Neural progenitor cell (in vitro differentiated cells): ENCODE results near the gene OSTN. TPM values are rescaled to one million over a fixed set of nuclear protein-coding genes. Genes with fewer than 3 reads are reported as not detected.

Experiments used
- DNase-seq: peaks from one replicate; pipeline ENCODE4 v3.0.0-alpha.2; 2016; ENCODE audit warnings: low spot score
- H2AFZ ChIP-seq: fragments of 200-600 bp; sonication (generic); replicated peaks from 2 replicates; pipeline ENCODE4 v1.6.1; 2016; ENCODE audit warnings: antibody characterized with exemption
- H3F3A ChIP-seq: fragments of 200-600 bp; sonication (generic); 2 replicates; pipeline ENCODE4 v1.6.1; 2016; ENCODE audit warnings: antibody characterized with exemption, low read depth
- H3K27ac ChIP-seq: fragments of 200-600 bp; sonication (generic); 2 replicates; pipeline ENCODE4 v1.5.1; 2016; ENCODE audit warnings: mild to moderate bottlenecking
- H3K27me3 ChIP-seq: fragments of 200-600 bp; sonication (generic); 2 replicates; pipeline ENCODE4 v1.6.1; 2016; ENCODE audit warnings: mild to moderate bottlenecking, moderate library complexity
- H3K36me3 ChIP-seq: fragments of 200-600 bp; sonication (generic); 2 replicates; pipeline ENCODE4 v1.5.1; 2016
- H3K4me1 ChIP-seq: fragments of 200-600 bp; sonication (generic); 2 replicates; pipeline ENCODE4 v1.6.1; 2016; ENCODE audit warnings: mixed run types
- H3K4me2 ChIP-seq: fragments of 200-600 bp; sonication (generic); 2 replicates; pipeline ENCODE4 v1.6.1; 2016
- H3K4me3 ChIP-seq: fragments of 200-600 bp; sonication (generic); 2 replicates; pipeline ENCODE4 v1.5.1; 2016
- H3K79me2 ChIP-seq: fragments of 200-600 bp; sonication (generic); 2 replicates; pipeline ENCODE4 v1.6.1; 2016; ENCODE audit warnings: low read depth
- H3K9ac ChIP-seq: fragments of 200-600 bp; sonication (generic); 2 replicates; pipeline ENCODE4 v1.6.1; 2016
- H3K9me3 ChIP-seq: fragments of 200-600 bp; sonication (generic); 2 replicates; pipeline ENCODE4 v1.5.1; 2016; ENCODE audit warnings: low read depth
- H4K20me1 ChIP-seq: fragments of 200-600 bp; sonication (generic); 2 replicates; pipeline ENCODE4 v1.6.1; 2016; ENCODE audit warnings: low read depth
- H3K27ac Mint-ChIP-seq: 3 replicates; pipeline ENCODE4 v1.8.0; 2021; ENCODE audit warnings: mixed read lengths
- H3K27me3 Mint-ChIP-seq: 2 replicates; pipeline ENCODE4 v1.8.0; 2022; ENCODE audit warnings: low read depth, mild to moderate bottlenecking, inconsistent platforms, moderate library complexity, mixed read lengths; ENCODE audit not compliant: insufficient read depth
- H3K36me3 Mint-ChIP-seq: 3 replicates; pipeline ENCODE4 v1.8.0; 2021; ENCODE audit warnings: mixed read lengths
- H3K4me1 Mint-ChIP-seq: 3 replicates; pipeline ENCODE4 v1.8.0; 2021; ENCODE audit warnings: mixed read lengths
- H3K4me3 Mint-ChIP-seq: 3 replicates; pipeline ENCODE4 v1.8.0; 2021; ENCODE audit warnings: mild to moderate bottlenecking, moderate library complexity, mixed read lengths
- H3K9me3 Mint-ChIP-seq: 3 replicates; pipeline ENCODE4 v1.8.0; 2020; ENCODE audit warnings: mixed read lengths
- EZH2 ChIP-seq: fragments of 200-600 bp; sonication (generic); IDR thresholded peaks from 2 replicates; pipeline ENCODE4 v1.6.1; 2017; ENCODE audit warnings: antibody characterized with exemption, mild to moderate bottlenecking, moderate library complexity
- EZH2phosphoT487 ChIP-seq: fragments of 200-600 bp; sonication (generic); IDR thresholded peaks from 2 replicates; pipeline ENCODE4 v1.6.1; 2017; ENCODE audit warnings: antibody characterized with exemption
- total RNA-seq: library from RNA; depleted of rRNA; stranded (reverse); fragments of >200 nt; gene quantifications from 2 replicates; pipeline ENCODE4 v1.2.3, GENCODE V29; 2015; ENCODE audit warnings: low replicate concordance
- TF ChIP-seq, protein P1 (sequence below): fragments of 200-600 bp; sonication (generic); IDR thresholded peaks from 2 replicates; pipeline ENCODE4 v1.5.1; 2017; ENCODE audit warnings: antibody characterized with exemption, mild to moderate bottlenecking

OSTN gene, protein sequence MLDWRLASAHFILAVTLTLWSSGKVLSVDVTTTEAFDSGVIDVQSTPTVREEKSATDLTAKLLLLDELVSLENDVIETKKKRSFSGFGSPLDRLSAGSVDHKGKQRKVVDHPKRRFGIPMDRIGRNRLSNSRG
- 0.28 and 1.2 TPM in 2 replicates for total RNA-seq

GRCh38 chr3:191198932-191199331 lies at the start of gene OSTN:
Gene OSTN (plus strand): TSS chr3:191199241. CDS start chr3:191212533, 13,292 bp downstream.
- Mint-ChIP-seq H3K27me3 (no peaks in the 10 kb centered on the region), H3K36me3 (no peaks in the 10 kb centered on the region), H3K4me1 (no peaks in the 10 kb centered on the region), H3K27ac (no peak within 1 kb of the TSS), H3K9me3 (no peaks in the 10 kb centered on the region), H3K4me3 (no peak within 1 kb of the TSS)
- no peaks in the 10 kb centered on the region for H3F3A ChIP-seq
- H3K79me2 ChIP-seq: no peaks in the 10 kb centered on the region
- no peak for TF ChIP-seq EZH2
- TF ChIP-seq EZH2phosphoT487: no peak
- H2AFZ ChIP-seq: no peak within 1 kb of the TSS
- no peak within 1 kb of the TSS for H3K27ac ChIP-seq
- no peak within 1 kb of the TSS for H3K9ac ChIP-seq
- no peak within 1 kb of the TSS for H3K4me2 ChIP-seq
- no peak for DNase-seq
- H3K4me3 ChIP-seq: no peak within 1 kb of the TSS
- H3K4me1 ChIP-seq: no peaks in the 10 kb centered on the region
- H4K20me1 ChIP-seq: no peaks in the 10 kb centered on the region
- H3K36me3 ChIP-seq: no peaks in the 10 kb centered on the region
- no peaks in the 10 kb centered on the region for H3K27me3 ChIP-seq
- no peaks in the 10 kb centered on the region for H3K9me3 ChIP-seq

DNA sequence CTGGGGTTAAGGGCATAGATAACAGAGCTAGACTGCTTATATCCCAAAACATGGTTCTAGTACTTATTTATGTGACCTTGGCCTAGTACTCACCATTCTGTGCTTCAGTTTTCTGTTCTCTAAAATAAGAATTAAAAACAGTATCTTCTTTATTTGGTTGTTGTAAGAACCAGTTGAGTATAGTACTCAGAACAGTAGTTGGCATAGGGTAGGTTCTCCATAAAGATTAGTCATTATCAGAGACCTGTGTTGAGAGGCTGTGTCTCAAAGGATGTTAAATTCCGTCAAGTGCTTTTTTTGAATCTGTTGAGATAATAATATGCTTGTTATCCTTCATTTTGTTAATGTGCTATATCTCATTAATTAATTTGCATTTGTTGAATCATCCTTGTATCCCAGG lies 47.4 kb upstream of the OSTN start:
- Mint-ChIP-seq H3K27me3 (no peaks in the 10 kb centered on the region), H3K9me3 (peaks cover 14% of the 10 kb centered on the region), H3K36me3 (no peaks in the 10 kb centered on the region), H3K4me3 (no peak overlapping the region), H3K27ac (no peak overlapping the region), H3K4me1 (no peaks in the 10 kb centered on the region)
- H3K9ac ChIP-seq: no peak overlapping the region
- no peaks in the 10 kb centered on the region for H3K79me2 ChIP-seq
- no peak overlapping the region for H3K4me2 ChIP-seq
- H3K27me3 ChIP-seq: no peaks in the 10 kb centered on the region
- TF ChIP-seq, protein P1, sequence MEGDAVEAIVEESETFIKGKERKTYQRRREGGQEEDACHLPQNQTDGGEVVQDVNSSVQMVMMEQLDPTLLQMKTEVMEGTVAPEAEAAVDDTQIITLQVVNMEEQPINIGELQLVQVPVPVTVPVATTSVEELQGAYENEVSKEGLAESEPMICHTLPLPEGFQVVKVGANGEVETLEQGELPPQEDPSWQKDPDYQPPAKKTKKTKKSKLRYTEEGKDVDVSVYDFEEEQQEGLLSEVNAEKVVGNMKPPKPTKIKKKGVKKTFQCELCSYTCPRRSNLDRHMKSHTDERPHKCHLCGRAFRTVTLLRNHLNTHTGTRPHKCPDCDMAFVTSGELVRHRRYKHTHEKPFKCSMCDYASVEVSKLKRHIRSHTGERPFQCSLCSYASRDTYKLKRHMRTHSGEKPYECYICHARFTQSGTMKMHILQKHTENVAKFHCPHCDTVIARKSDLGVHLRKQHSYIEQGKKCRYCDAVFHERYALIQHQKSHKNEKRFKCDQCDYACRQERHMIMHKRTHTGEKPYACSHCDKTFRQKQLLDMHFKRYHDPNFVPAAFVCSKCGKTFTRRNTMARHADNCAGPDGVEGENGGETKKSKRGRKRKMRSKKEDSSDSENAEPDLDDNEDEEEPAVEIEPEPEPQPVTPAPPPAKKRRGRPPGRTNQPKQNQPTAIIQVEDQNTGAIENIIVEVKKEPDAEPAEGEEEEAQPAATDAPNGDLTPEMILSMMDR: no peak
- TF ChIP-seq EZH2phosphoT487 (no peak), EZH2 (no peak)
- no peak overlapping the region for H2AFZ ChIP-seq
- no peak overlapping the region for H3K27ac ChIP-seq
- H3F3A ChIP-seq: no peaks in the 10 kb centered on the region
- no peaks in the 10 kb centered on the region for H4K20me1 ChIP-seq
- H3K4me3 ChIP-seq: no peak overlapping the region
- H3K4me1 ChIP-seq: no peaks in the 10 kb centered on the region
- DNase-seq: no peak
- peaks cover 11% of the 10 kb centered on the region for H3K36me3 ChIP-seq
- H3K9me3 ChIP-seq: peaks cover 4% of the 10 kb centered on the region

DNA sequence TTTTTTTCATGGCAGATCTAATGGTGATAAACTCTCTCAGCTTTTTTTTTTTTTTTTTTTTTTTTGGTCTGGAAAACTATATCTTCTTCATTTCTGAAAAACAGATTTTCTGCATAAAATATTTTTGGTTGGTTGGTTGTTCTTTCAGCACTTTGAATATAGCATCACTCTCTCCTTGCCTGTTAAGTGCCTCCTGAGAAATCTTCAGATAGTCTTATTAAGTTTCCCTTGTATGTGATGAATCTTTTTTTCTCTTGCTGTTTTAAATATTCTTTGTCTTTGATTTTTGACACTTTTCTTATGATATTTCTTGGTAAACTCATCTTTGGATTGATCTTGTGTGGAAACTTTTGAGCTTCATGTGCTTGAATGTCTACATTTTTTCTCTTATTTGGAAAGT lies 44.2 kb upstream of the OSTN start:
- H3K4me3 Mint-ChIP-seq: no peak overlapping the region
- no peaks in the 10 kb centered on the region for H3K79me2 ChIP-seq
- H3K9me3 Mint-ChIP-seq: peaks cover 14% of the 10 kb centered on the region
- no peak overlapping the region for H3K9ac ChIP-seq
- no peak overlapping the region for H3K4me3 ChIP-seq
- no peaks in the 10 kb centered on the region for H3K36me3 Mint-ChIP-seq
- peaks cover 4% of the 10 kb centered on the region for H3K9me3 ChIP-seq
- peaks cover 11% of the 10 kb centered on the region for H3K36me3 ChIP-seq
- H4K20me1 ChIP-seq: no peaks in the 10 kb centered on the region
- no peaks in the 10 kb centered on the region for H3K4me1 ChIP-seq
- no peaks in the 10 kb centered on the region for H3K4me1 Mint-ChIP-seq
- no peaks in the 10 kb centered on the region for H3K27me3 ChIP-seq
- DNase-seq: no peak
- no peak overlapping the region for H2AFZ ChIP-seq
- H3K27me3 Mint-ChIP-seq: no peaks in the 10 kb centered on the region
- TF ChIP-seq EZH2 (no peak), EZH2phosphoT487 (no peak)
- TF ChIP-seq, protein P1: no peak
- no peak overlapping the region for H3K27ac Mint-ChIP-seq
- no peak overlapping the region for H3K4me2 ChIP-seq
- no peaks in the 10 kb centered on the region for H3F3A ChIP-seq
- no peak overlapping the region for H3K27ac ChIP-seq

GRCh38 chr3:191158247-191158646 lies 40.8 kb upstream of the OSTN start:
- peaks cover 4% of the 10 kb centered on the region for H3K9me3 ChIP-seq
- Mint-ChIP-seq H3K9me3 (peaks cover 13% of the 10 kb centered on the region), H3K36me3 (no peaks in the 10 kb centered on the region), H3K27me3 (no peaks in the 10 kb centered on the region), H3K27ac (no peak overlapping the region), H3K4me3 (no peak overlapping the region), H3K4me1 (no peaks in the 10 kb centered on the region)
- no peak for TF ChIP-seq EZH2
- TF ChIP-seq, protein P1: no peak
- TF ChIP-seq EZH2phosphoT487: no peak
- peaks cover 11% of the 10 kb centered on the region for H3K36me3 ChIP-seq
- H3K4me3 ChIP-seq: no peak overlapping the region
- H3F3A ChIP-seq: no peaks in the 10 kb centered on the region
- no peaks in the 10 kb centered on the region for H3K27me3 ChIP-seq
- H3K27ac ChIP-seq: no peak overlapping the region
- no peaks in the 10 kb centered on the region for H4K20me1 ChIP-seq
- no peak overlapping the region for H2AFZ ChIP-seq
- DNase-seq: peak; percentile 8
- no peaks in the 10 kb centered on the region for H3K79me2 ChIP-seq
- no peak overlapping the region for H3K9ac ChIP-seq
- H3K4me1 ChIP-seq: no peaks in the 10 kb centered on the region
- no peak overlapping the region for H3K4me2 ChIP-seq
